WTC11 (cell line): ENCODE results near the gene PINK1. TPM values are rescaled to one million over a fixed set of nuclear protein-coding genes. Genes with fewer than 3 reads are reported as not detected.

ENCODE experiments used
- ATAC-seq: fragments of 200-7000 bp; cut with Tn5 transposase; 2 replicates; pipeline ENCODE4 v1.10.0; 2021; ENCODE audit warnings: mild to moderate bottlenecking, moderate library complexity
- CTCF ChIA-PET: fragments of 300-600 bp; sonication (Branson Sonifier 250); formaldehyde crosslinking; loops from one replicate; lab custom pipeline; 2021; ENCODE audit warnings: antibody characterized with exemption; lab: Charles Lee
- POLR2A ChIA-PET: fragments of 350-600 bp; sonication (Branson Sonifier 250); formaldehyde crosslinking; loops from one replicate; lab custom pipeline; 2021; ENCODE audit warnings: antibody characterized with exemption; lab: Charles Lee
- DNase-seq: peaks from one replicate; pipeline ENCODE4 v3.0.0; 2021; ENCODE audit warnings: low spot score
- H3K27ac Mint-ChIP-seq: 2 replicates; pipeline ENCODE4 v1.8.0; 2021; ENCODE audit warnings: mixed read lengths
- H3K27me3 Mint-ChIP-seq: 2 replicates; pipeline ENCODE4 v1.8.0; 2021; ENCODE audit warnings: low read depth, mild to moderate bottlenecking, moderate library complexity, mixed read lengths
- H3K36me3 Mint-ChIP-seq: 2 replicates; pipeline ENCODE4 v1.8.0; 2021; ENCODE audit warnings: mixed read lengths
- H3K4me1 Mint-ChIP-seq: 2 replicates; pipeline ENCODE4 v1.8.0; 2022; ENCODE audit warnings: mixed read lengths
- H3K4me3 Mint-ChIP-seq: 2 replicates; pipeline ENCODE4 v1.8.0; 2021; ENCODE audit warnings: mild to moderate bottlenecking, moderate library complexity, mixed read lengths
- H3K9me3 Mint-ChIP-seq: 2 replicates; pipeline ENCODE4 v1.8.0; 2021; ENCODE audit warnings: mixed read lengths
- CBFB ChIP-seq: sonication (generic); formaldehyde crosslinking; IDR thresholded peaks from 2 replicates; pipeline ENCODE4 v1.8.1; 2022; ENCODE audit warnings: mild to moderate bottlenecking, low read depth, missing genetic modification reagents
- CREB1 ChIP-seq: sonication (generic); formaldehyde crosslinking; IDR thresholded peaks from 2 replicates; pipeline ENCODE4 v1.8.0; 2023; ENCODE audit warnings: mild to moderate bottlenecking, missing genetic modification reagents
- CREM ChIP-seq: sonication (generic); formaldehyde crosslinking; IDR thresholded peaks from 2 replicates; pipeline ENCODE4 v1.8.1; 2022; ENCODE audit warnings: mild to moderate bottlenecking, missing genetic modification reagents, moderate library complexity
- CTCF ChIP-seq: fragments of 200-600 bp; IDR thresholded peaks from 2 replicates; pipeline ENCODE4 v1.8.0; 2022; ENCODE audit warnings: antibody characterized with exemption
- E2F4 ChIP-seq: sonication (generic); formaldehyde crosslinking; IDR thresholded peaks from 2 replicates; pipeline ENCODE4 v1.8.1; 2022; ENCODE audit warnings: low read depth, mild to moderate bottlenecking, moderate library complexity, missing genetic modification reagents, borderline replicate concordance
- EMX1 ChIP-seq: fragments of 250-450 bp; sonication (Bioruptor Pico); IDR thresholded peaks from 2 replicates; pipeline ENCODE4 v1.8.0; 2021; ENCODE audit warnings: mild to moderate bottlenecking
- ESRRA ChIP-seq: sonication (generic); formaldehyde crosslinking; IDR thresholded peaks from 2 replicates; pipeline ENCODE4 v1.8.1; 2022; ENCODE audit warnings: mild to moderate bottlenecking, missing genetic modification reagents, borderline replicate concordance
- ETV6 ChIP-seq: sonication (generic); formaldehyde crosslinking; IDR thresholded peaks from 2 replicates; pipeline ENCODE4 v1.8.1; 2022; ENCODE audit warnings: mild to moderate bottlenecking, missing genetic modification reagents
- FOXJ3 ChIP-seq: sonication (generic); formaldehyde crosslinking; IDR thresholded peaks from 2 replicates; pipeline ENCODE4 v1.9.0; 2021; ENCODE audit warnings: missing genetic modification reagents, mild to moderate bottlenecking, borderline replicate concordance
- FOXK1 ChIP-seq: sonication (generic); formaldehyde crosslinking; IDR thresholded peaks from 2 replicates; pipeline ENCODE4 v1.8.0; 2022; ENCODE audit warnings: mild to moderate bottlenecking, moderate library complexity, missing genetic modification reagents
- FOXP4 ChIP-seq: sonication (generic); formaldehyde crosslinking; IDR thresholded peaks from 2 replicates; pipeline ENCODE4 v1.8.0; 2022; ENCODE audit warnings: mild to moderate bottlenecking, missing genetic modification reagents
- GABPB1 ChIP-seq: sonication (generic); formaldehyde crosslinking; IDR thresholded peaks from 2 replicates; pipeline ENCODE4 v1.8.1; 2023; ENCODE audit warnings: mild to moderate bottlenecking, missing genetic modification reagents
- MAX ChIP-seq: sonication (generic); formaldehyde crosslinking; IDR thresholded peaks from 2 replicates; pipeline ENCODE4 v1.8.0; 2022; ENCODE audit warnings: mild to moderate bottlenecking, missing genetic modification reagents
- NFYB ChIP-seq: sonication (generic); formaldehyde crosslinking; conservative IDR thresholded peaks from 2 replicates; pipeline ENCODE4 v1.8.0; 2022; ENCODE audit warnings: low read depth, missing genetic modification reagents
- NR3C1 ChIP-seq: sonication (generic); formaldehyde crosslinking; conservative IDR thresholded peaks from 2 replicates; pipeline ENCODE4 v1.8.1; 2023; ENCODE audit warnings: low read depth, mild to moderate bottlenecking, missing genetic modification reagents
- PRRX2 ChIP-seq: fragments of 250-450 bp; sonication (Bioruptor Pico); IDR thresholded peaks from 2 replicates; pipeline ENCODE4 v1.8.0; 2021; ENCODE audit warnings: mild to moderate bottlenecking
- SMAD3 ChIP-seq: sonication (generic); formaldehyde crosslinking; IDR thresholded peaks from 2 replicates; pipeline ENCODE4 v1.8.0; 2022; ENCODE audit warnings: missing genetic modification reagents, mild to moderate bottlenecking, borderline replicate concordance
- SP1 ChIP-seq: sonication (generic); formaldehyde crosslinking; conservative IDR thresholded peaks from 2 replicates; pipeline ENCODE4 v1.8.1; 2022; ENCODE audit warnings: missing genetic modification reagents
- TCF7 ChIP-seq: sonication (generic); formaldehyde crosslinking; IDR thresholded peaks from 2 replicates; pipeline ENCODE4 v1.8.0; 2022; ENCODE audit warnings: mild to moderate bottlenecking, low read depth, missing genetic modification reagents, moderate library complexity
- USF2 ChIP-seq: sonication (generic); formaldehyde crosslinking; IDR thresholded peaks from 2 replicates; pipeline ENCODE4 v1.8.1; 2023; ENCODE audit warnings: mild to moderate bottlenecking, missing genetic modification reagents, moderate library complexity
- ZBTB21 ChIP-seq: sonication (generic); formaldehyde crosslinking; IDR thresholded peaks from 2 replicates; pipeline ENCODE4 v1.8.1; 2023; ENCODE audit warnings: mild to moderate bottlenecking, missing genetic modification reagents, borderline replicate concordance
- ZNF121 ChIP-seq: sonication (generic); formaldehyde crosslinking; IDR thresholded peaks from 2 replicates; pipeline ENCODE4 v1.8.0; 2023; ENCODE audit warnings: missing genetic modification reagents
- ZNF138 ChIP-seq: sonication (generic); formaldehyde crosslinking; conservative IDR thresholded peaks from 2 replicates; pipeline ENCODE4 v1.8.1; 2022; ENCODE audit warnings: mild to moderate bottlenecking, moderate library complexity, missing genetic modification reagents
- ZNF263 ChIP-seq: sonication (generic); formaldehyde crosslinking; IDR thresholded peaks from 2 replicates; pipeline ENCODE4 v1.8.1; 2022; ENCODE audit warnings: low read depth, mild to moderate bottlenecking, moderate library complexity, missing genetic modification reagents
- ZNF317 ChIP-seq: sonication (generic); formaldehyde crosslinking; IDR thresholded peaks from 2 replicates; pipeline ENCODE4 v1.8.1; 2023; ENCODE audit warnings: low read depth, mild to moderate bottlenecking, moderate library complexity, missing genetic modification reagents, borderline replicate concordance
- ZNF396 ChIP-seq: fragments of 250-450 bp; sonication (Bioruptor Pico); IDR thresholded peaks from 2 replicates; pipeline ENCODE4 v1.8.0; 2021; ENCODE audit warnings: mild to moderate bottlenecking, moderate library complexity, borderline replicate concordance
- total RNA-seq: library from RNA; stranded (reverse); gene quantifications from 3 replicates; pipeline ENCODE4 v1.2.3, GENCODE V29; 2021

Gene PINK1
- total RNA-seq, 1 experiment from 2014 or later = 47.7 TPM

GRCh38 chr1:20660363-20660762 is 27.1 kb downstream of the PINK1 start:
- POLR2A ChIA-PET = no interaction called here
- peaks cover 22% of the 10 kb centered on the region for H3K4me1 Mint-ChIP-seq
- no peaks in the 10 kb centered on the region for H3K9me3 Mint-ChIP-seq
- no peak for TF ChIP-seq SMAD3 (CRISPR knock-in tag)
- TF ChIP-seq FOXJ3 (CRISPR knock-in tag) = no peak
- no peak for TF ChIP-seq FOXP4 (CRISPR knock-in tag)
- no peak for TF ChIP-seq ZNF138 (CRISPR knock-in tag)
- TF ChIP-seq ZNF317 = no peak
- TF ChIP-seq PRRX2 (CRISPR knock-in tag) = no peak
- peak overlapping the region; percentile 99 for H3K4me3 Mint-ChIP-seq
- DNase-seq (no peak), ATAC-seq (no peak)
- CTCF ChIA-PET = interaction anchor here (1.1 to 2.5 kb wide), 6 partner anchors 23 to 137 kb away, joined by 3 to 25 read pairs (median 16); partner anchors contain the start of gene PINK1
- H3K36me3 Mint-ChIP-seq = peaks cover 34% of the 10 kb centered on the region
- peak overlapping the region; percentile 69 for H3K27ac Mint-ChIP-seq
- H3K27me3 Mint-ChIP-seq = no peaks in the 10 kb centered on the region

GRCh38 chr1:20660847-20661206 is 27.6 kb downstream of the PINK1 start:
- Mint-ChIP-seq H3K4me1 (peaks cover 22% of the 10 kb centered on the region), H3K27ac (peak overlapping the region; percentile 69), H3K36me3 (peaks cover 29% of the 10 kb centered on the region), H3K27me3 (no peaks in the 10 kb centered on the region), H3K9me3 (no peaks in the 10 kb centered on the region), H3K4me3 (peak overlapping the region; percentile 99)
- TF ChIP-seq TCF7 (CRISPR knock-in tag) = no peak
- no peak for TF ChIP-seq ZNF121
- TF ChIP-seq NR3C1 (CRISPR knock-in tag) = no peak
- TF ChIP-seq CREB1 (CRISPR knock-in tag) = no peak
- no peak for TF ChIP-seq ESRRA (CRISPR knock-in tag)
- no peak for TF ChIP-seq EMX1 (CRISPR knock-in tag)
- no peak for TF ChIP-seq E2F4
- no peak for TF ChIP-seq ZNF396 (CRISPR knock-in tag)
- ChIA-PET POLR2A (interaction anchor here (1.0 to 1.3 kb wide), 2 partner anchors 109 to 126 kb away, joined by 4 to 5 read pairs; partner anchors contain the start of genes FAM43B and HP1BP3), CTCF (interaction anchor here (0.6 to 2.5 kb wide), 15 partner anchors 14 to 534 kb away, joined by 3 to 25 read pairs (median 4); partner anchors contain the start of genes FAM43B, HP1BP3, KIF17 and PINK1)
- DNase-seq (no peak), ATAC-seq (no peak)

GRCh38 chr1:20661207-20662109 is 28.2 kb downstream of the PINK1 start, which contains the start of gene DDOST:
DDOST (minus strand) TSS chr1:20661369; CDS start chr1:20661350, 19 bp downstream.
- Mint-ChIP-seq H3K27ac (peak within 1 kb of the TSS; percentile 98), H3K36me3 (peaks cover 23% of the 10 kb centered on the region), H3K4me3 (peak within 1 kb of the TSS; percentile 99), H3K4me1 (peaks cover 22% of the 10 kb centered on the region), H3K9me3 (no peaks in the 10 kb centered on the region), H3K27me3 (no peaks in the 10 kb centered on the region)
- ATAC-seq = peak; percentile 98
- DNase-seq = peak; percentile 96
- POLR2A ChIA-PET = interaction anchor here (0.5 to 1.3 kb wide), 5 partner anchors 27 to 128 kb away, joined by 3 to 5 read pairs (median 4); partner anchors contain the start of genes FAM43B and HP1BP3
- CTCF ChIA-PET = interaction anchor here (0.6 to 2.5 kb wide), 19 partner anchors 14 to 534 kb away, joined by 3 to 25 read pairs (median 4); partner anchors contain the start of genes FAM43B, HP1BP3, KIF17 and MUL1
- TF ChIP-seq USF2 (CRISPR knock-in tag) = peak; percentile 49
- peak; percentile 96 for TF ChIP-seq SP1 (CRISPR knock-in tag)
- no peak for TF ChIP-seq CTCF
- TF ChIP-seq ETV6 = peak; percentile 70
- TF ChIP-seq ZBTB21 = peak; percentile 45; the same call in 1 of the 2 replicates
- peak; percentile 49; the same call in 1 of the 2 replicates for TF ChIP-seq ZNF263 (CRISPR knock-in tag)
- peak; percentile 83 for TF ChIP-seq GABPB1
- peak; percentile 88 for TF ChIP-seq NFYB
- TF ChIP-seq CBFB (CRISPR knock-in tag) = peak; percentile 32; the same call in 1 of the 2 replicates
- TF ChIP-seq CREM = peak; percentile 18; the same call in 1 of the 2 replicates
- peak; percentile 33; the same call in 1 of the 2 replicates for TF ChIP-seq FOXK1 (CRISPR knock-in tag)
- TF ChIP-seq MAX (CRISPR knock-in tag) = peak; percentile 47
